ENCODE data around the gene INVS. TPM values are rescaled to one million over a fixed set of nuclear protein-coding genes. Genes with fewer than 3 reads are reported as not detected.

Gene INVS
- total RNA-seq, 1 experiment from 2014 or later: 21.1 TPM

DNA sequence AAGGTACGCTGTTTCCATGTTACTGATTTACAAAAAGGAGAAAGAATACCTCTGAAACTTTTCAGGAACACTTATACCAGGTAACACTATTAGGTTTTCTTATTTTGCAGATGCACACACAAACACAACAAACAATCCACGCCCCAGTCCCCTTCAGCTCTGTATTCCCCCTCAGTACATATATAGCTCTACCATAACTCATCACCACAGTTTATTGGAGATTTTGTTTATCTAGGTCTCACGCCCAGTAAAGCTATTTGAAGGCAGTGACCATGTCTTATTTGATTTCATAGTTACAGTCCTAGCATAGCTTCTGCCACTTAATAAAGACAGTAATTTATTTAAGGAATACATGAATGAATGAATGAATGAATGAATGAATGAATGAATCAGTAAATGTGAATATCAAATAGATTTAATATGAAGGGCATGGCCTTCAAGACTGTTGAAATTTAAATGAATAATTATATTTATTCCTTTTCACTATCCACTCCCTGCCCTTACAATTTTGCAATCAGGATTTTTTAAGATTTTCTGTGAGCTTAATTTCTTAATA lies 32.9 kb downstream of the INVS start:
- Histone ChIP-seq H3K27me3 (ENCODE audit: insufficient read depth, low read length) (no peaks in the 10 kb centered on the region), H3K9me3 (ENCODE audit: control insufficient read depth in 1 of 2, insufficient read depth in 1 of 2, low read depth in 1 of 2, low read length in 2 of 2) (no peaks in the 10 kb centered on the region), H4K20me1 (ENCODE audit: insufficient read depth) (no peaks in the 10 kb centered on the region), H3K79me2 (ENCODE audit: insufficient read depth, low read length) (no peaks in the 10 kb centered on the region), H3K36me3 (ENCODE audit: control insufficient read depth in 1 of 2, insufficient read depth in 2 of 2, low read length in 2 of 2) (no peaks in the 10 kb centered on the region), H3K27ac (ENCODE audit: low read depth, low read length) (no peak overlapping the region), H3K4me1 (ENCODE audit: control insufficient read depth in 1 of 2, insufficient read depth in 2 of 2, low read length in 2 of 2) (no peaks in the 10 kb centered on the region), H3K9ac (ENCODE audit: low read length) (no peak overlapping the region), H3K4me2 (ENCODE audit: low read length) (no peak overlapping the region), H3K9me2 (ENCODE audit: insufficient read depth) (no peaks in the 10 kb centered on the region), H2AFZ (ENCODE audit: low read depth, low read length, poor library complexity, severe bottlenecking) (no peak overlapping the region), H3K4me3 (replicated peaks in 1 of 2; ENCODE audit: low read depth in 1 of 2, low read length in 2 of 2) (no peak overlapping the region)
- RAD21 ChIA-PET (ENCODE audit: low non-redundant PET in 1 of 2, low total read pairs in 2 of 2, uncharacterized antibody in 2 of 2, unreplicated experiment in 2 of 2): no interaction called here
- intact Hi-C loops (cut with micrococcal nuclease): no loop called here
- no peak for DNase-seq (ENCODE audit: low read depth, low spot score)
- POLR2A ChIA-PET: no interaction called here
- CTCF ChIA-PET: no interaction called here
- no peak for ATAC-seq
- TF ChIP-seq YY1 (IDR thresholded peaks at IDR 0.05; ENCODE audit: extremely low read depth, insufficient replicate concordance, low read depth, low read length) (no peak), SRF (IDR thresholded peaks at IDR 0.05; ENCODE audit: low read depth) (no peak), JUND (IDR thresholded peaks at IDR 0.05) (no peak), ZFX (IDR thresholded peaks at IDR 0.05) (no peak), SP1 (IDR thresholded peaks at IDR 0.05; ENCODE audit: low read depth) (no peak), TCF7L2 (IDR thresholded peaks at IDR 0.05; ENCODE audit: borderline replicate concordance, extremely low read depth, insufficient read depth, insufficient read length) (no peak), CEBPB (IDR thresholded peaks at IDR 0.05; ENCODE audit: low read depth) (no peak), SIN3A (IDR thresholded peaks at IDR 0.05; ENCODE audit: low read depth) (no peak), EZH2 (IDR thresholded peaks at IDR 0.05) (no peak), POLR2AphosphoS5 (IDR thresholded peaks at IDR 0.05; ENCODE audit: low read depth, low read length) (no peak), POLR2A (IDR thresholded peaks at IDR 0.05; ENCODE audit: borderline replicate concordance, extremely low read depth, insufficient read depth, insufficient read length) (no peak), EZH2phosphoT487 (IDR thresholded peaks at IDR 0.05; ENCODE audit: borderline replicate concordance) (no peak), EGR1 (IDR thresholded peaks at IDR 0.05; ENCODE audit: low read depth) (no peak)
- TF ChIP-seq, protein P1, sequence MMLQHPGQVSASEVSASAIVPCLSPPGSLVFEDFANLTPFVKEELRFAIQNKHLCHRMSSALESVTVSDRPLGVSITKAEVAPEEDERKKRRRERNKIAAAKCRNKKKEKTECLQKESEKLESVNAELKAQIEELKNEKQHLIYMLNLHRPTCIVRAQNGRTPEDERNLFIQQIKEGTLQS (IDR thresholded peaks at IDR 0.05): no peak
- TF ChIP-seq, protein P2, sequence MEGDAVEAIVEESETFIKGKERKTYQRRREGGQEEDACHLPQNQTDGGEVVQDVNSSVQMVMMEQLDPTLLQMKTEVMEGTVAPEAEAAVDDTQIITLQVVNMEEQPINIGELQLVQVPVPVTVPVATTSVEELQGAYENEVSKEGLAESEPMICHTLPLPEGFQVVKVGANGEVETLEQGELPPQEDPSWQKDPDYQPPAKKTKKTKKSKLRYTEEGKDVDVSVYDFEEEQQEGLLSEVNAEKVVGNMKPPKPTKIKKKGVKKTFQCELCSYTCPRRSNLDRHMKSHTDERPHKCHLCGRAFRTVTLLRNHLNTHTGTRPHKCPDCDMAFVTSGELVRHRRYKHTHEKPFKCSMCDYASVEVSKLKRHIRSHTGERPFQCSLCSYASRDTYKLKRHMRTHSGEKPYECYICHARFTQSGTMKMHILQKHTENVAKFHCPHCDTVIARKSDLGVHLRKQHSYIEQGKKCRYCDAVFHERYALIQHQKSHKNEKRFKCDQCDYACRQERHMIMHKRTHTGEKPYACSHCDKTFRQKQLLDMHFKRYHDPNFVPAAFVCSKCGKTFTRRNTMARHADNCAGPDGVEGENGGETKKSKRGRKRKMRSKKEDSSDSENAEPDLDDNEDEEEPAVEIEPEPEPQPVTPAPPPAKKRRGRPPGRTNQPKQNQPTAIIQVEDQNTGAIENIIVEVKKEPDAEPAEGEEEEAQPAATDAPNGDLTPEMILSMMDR (IDR thresholded peaks at IDR 0.05 in 2 of 3, conservative IDR thresholded peaks at IDR 0.05 in 1 of 3; ENCODE audit: borderline replicate concordance in 1 of 3, insufficient read depth in 1 of 3, low read depth in 2 of 3, low read length in 2 of 3): no peak
- BruUV-seq (replicated peaks): no TSS peak

Data from HCT116 (cell line).